Keratinocyte (primary cell): Measurements from ENCODE around the gene OR11G2.

Experiments used
- CTCF ChIP-seq, 3 experiments: IDR thresholded peaks in 1 of 3; conservative IDR thresholded peaks in 1 of 3; optimal IDR thresholded peaks in 1 of 3; 2 replicates in 2 of 3; 3 replicates in 1 of 3; pipeline versions ENCODE3 to v1.5.1; 2011; ENCODE audit warnings: low read length in 3 of 3, mild to moderate bottlenecking in 3 of 3, moderate library complexity in 2 of 3, control low read depth in 1 of 3, inconsistent platforms in 1 of 3; ENCODE audit not compliant: insufficient read depth in 2 of 3; ENCODE audit errors: extremely low read depth in 1 of 3
- EZH2 ChIP-seq: IDR thresholded peaks from one replicate; pipeline ENCODE4 v1.6.1; 2012; ENCODE audit warnings: inconsistent platforms, mild to moderate bottlenecking, low read length, moderate library complexity

- TF ChIP-seq CTCF (optimal IDR thresholded peaks at IDR 0.05 in 1 of 3, IDR thresholded peaks at IDR 0.05 in 1 of 3, conservative IDR thresholded peaks at IDR 0.05 in 1 of 3; ENCODE audit: extremely low read depth in 1 of 3, insufficient read depth in 2 of 3, low read length in 3 of 3): no peak
- TF ChIP-seq EZH2: no peak
Observed at GRCh38 chr14:20195911-20196310, 5.2 kb downstream of the OR11G2 start.
